TTC549 (cell line): ENCODE results near the gene RPS16.
A peak's percentile ranks its signal among the peaks of the same experiment; 100 is the strongest.
"Not testable (repeated sequence)": the region's sequence is repeated elsewhere in the genome, so short reads cannot be mapped to it uniquely, and the experiment has no call there.

ENCODE experiments used
- FAIRE-seq: peaks from 2 replicates; lab custom pipeline; 2012; peaks lifted over from hg19 to GRCh38; lab: Jason Lieb, UNC

RPS16 gene

DNA sequence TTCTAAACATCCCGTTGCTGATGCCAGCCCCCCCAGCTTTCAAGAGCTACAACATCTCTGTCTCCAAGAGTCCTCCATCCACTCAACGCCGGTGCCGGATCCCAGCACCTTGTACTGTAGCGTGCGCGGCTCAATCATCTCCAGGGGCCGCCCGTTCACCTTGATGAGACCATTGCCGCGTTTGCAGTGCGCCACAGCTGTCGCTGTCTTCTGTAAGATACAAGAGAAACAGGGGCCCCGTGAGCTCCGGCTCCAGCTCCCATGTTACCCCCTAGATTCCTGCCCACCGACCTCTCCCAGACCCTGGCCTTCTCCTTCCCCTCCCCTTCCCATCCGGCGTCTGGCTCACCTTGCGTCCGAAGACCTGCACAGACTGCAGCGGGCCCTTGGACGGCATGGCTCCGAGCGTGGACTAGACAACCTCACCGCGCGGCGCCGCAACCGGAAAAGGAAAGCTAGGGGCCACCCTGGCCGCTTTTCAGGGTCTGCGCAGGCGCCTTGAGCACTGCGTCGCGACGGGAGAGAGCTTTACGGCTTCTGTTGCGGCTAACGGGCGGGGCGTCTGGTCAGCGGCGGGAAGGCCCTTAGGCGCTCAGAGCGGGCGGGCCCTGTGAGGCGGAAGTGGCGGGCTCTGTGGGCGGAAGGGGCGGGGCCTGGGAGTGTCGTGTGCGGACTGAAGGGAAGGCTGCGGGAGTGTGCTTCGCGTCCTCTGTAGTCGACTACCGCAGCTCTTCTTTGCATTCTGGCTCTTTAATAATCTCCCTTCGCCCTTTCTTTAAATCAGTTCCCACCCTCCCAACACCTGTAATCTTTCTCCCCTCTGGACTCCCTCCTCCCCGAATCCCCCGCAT, at the start of gene RPS16:
RPS16 (minus strand) TSS at position 451 of the 851 bp plus-strand sequence; CDS start at position 397, 54 bp downstream.
- FAIRE-seq: peak; percentile 70

DNA sequence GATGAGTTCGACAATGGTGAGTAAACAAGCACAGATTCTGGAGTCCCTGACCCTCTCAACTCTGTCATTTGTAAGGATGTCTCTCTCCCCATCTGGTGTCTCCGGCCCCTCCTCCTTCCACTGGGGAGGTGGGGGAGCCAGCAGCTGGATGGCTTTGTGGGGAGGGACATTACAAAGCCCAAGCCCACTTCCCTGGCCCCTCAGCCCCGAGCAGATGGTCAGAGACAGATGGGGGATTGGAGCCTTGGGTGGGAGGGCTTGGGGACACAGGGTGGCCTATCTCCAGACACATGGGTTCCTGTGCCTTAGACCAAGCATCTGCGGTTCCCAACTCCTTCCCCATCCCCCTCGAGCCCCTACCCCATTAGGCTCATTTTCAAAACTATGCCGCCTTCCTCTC, 47.4 kb upstream of the RPS16 start:
- FAIRE-seq: no peak

DNA sequence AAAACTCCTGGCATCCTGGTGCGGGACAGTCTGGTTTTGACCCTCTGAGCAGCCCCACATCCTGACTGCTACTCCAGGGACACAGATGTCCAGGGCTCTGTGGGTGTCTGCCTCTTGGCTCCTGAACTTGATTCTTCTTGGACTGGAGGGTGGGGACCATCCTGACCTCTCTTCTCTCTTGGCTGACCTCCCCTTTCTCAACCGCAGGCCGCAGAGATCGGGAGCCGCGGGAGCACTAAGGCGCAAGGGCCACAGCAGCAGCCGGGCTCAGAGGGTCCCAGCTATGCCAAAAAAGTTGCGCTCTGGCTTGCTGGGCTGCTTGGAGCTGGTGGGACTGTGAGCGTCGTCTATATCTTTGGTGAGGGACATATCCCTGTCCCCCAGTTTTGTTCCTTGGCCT, 45.9 kb upstream of the RPS16 start:
- FAIRE-seq: no peak

DNA sequence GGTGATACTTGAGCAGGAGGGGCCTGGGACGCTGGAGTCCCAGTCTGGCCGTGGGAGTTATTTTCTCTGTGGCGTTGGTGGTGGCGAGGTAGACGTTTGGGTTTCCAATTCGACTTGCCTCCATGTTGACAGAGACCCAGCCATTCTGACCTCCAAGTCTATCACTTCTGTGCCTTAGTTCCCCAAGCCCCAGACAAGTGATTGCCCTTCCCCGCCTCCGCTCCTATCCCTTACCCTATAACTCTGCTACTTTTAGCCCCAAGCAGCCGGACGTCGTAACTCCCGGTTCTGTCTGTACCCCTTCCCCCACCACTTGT, 45.4 kb upstream of the RPS16 start:
- no peak for FAIRE-seq

DNA sequence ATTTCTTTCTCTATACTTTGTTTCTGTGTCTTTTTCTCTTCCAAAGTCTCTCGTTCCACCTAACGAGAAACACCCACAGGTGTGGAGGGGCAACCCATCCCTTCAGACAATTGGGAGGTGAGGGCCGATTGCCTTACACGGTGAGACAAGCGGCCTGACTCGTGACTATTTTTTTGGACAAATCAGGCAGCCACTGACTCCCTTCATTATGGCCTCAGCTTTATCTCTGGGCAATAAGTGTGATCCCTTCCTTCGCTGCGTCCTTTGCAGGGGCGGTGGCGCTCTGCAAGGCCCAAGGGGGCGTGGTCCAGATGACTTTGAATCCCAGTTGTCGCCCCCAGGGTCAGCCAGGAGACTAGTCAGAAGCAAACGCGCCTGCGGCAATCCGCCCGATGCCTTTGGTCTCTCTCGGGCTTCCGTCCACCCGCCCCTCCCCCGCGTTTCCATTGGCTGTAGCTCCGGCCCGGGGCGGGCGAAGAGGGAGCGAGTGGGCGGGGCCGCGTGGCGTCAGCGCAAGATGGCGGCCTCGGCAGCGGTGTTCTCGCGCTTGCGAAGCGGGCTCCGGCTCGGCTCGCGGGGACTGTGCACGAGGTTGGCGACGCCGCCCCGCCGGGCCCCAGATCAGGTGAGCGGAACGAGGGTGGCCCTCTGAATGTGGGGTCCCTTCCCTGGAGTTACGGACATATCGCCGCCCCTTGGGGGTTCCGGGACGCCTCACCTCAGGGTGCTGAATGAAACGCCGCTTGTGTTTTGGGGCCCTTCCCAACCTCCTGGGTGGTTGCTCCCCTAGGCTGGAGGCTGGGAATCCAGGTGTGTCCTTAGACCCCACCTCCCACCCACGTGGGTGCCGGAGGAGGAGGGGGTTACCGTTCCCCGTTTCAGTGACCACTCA, 44.8 kb upstream of the RPS16 start, which contains the start of gene TIMM50:
TIMM50 (plus strand) TSS at position 502 of the 892 bp plus-strand sequence; CDS start at position 518, 16 bp downstream.
- peak; percentile 64 for FAIRE-seq

DNA sequence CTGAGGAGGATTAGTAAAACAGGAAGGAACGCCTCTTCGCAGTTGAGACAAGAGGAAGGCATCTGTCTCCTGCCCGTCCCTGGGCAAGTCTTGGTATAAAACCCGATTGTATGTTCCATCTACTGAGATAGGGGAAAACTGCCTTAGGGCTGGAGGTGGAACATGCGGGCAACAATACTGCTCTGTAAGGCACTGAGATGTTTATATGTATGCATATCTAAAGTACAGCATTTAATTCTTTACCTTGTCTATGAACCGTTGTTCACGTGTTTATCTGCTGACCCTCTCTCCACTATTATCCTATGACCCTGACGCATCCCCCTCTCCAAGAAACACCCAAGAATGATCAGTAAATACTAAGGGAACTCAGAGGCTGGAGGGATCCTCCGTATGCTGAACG, 44.2 kb upstream of the RPS16 start:
- FAIRE-seq: no peak

DNA sequence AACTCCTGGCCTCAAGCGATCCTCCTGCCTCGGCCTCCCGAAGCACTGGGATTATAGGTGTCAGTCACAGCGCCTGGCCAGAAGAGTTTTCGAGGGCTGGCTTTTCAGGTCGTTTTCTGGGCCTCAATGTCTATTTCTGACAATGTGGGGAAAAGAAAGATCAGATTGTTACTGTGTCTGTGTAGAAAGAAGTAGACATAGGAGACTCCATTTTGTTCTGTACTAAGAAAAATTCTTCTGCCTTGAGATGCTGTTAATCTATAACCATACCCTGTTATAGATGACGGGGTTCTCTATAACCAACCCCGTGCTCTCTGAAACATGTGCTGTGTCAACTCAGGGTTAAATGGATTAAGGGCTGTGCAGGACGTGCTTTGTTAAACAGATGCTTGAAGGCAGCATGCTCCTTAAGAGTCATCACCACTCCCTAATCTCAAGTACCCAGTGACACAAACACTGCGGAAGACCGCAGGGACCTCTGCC, 43.6 kb upstream of the RPS16 start:
- not testable (repeated sequence) for FAIRE-seq

DNA sequence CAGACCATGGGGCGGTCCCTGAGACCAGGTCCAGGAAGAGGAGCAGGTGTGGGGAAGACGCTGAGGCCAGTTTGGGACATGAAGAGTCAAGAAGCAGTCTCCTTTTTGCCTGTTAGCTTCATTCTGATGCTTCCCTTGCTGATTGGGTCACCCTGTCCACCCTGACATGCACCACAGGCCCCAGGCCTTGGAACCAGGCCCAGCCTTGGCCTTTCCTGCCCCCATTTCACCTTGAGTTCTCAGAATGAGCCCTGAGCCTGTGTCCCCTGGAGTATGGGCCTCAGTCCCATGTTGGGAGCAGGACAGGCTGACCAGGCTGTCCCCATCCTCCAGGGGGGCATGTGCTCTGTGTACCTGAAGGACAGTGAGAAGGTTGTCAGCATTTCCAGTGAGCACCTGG, 40.0 kb upstream of the RPS16 start:
- FAIRE-seq: no peak

DNA sequence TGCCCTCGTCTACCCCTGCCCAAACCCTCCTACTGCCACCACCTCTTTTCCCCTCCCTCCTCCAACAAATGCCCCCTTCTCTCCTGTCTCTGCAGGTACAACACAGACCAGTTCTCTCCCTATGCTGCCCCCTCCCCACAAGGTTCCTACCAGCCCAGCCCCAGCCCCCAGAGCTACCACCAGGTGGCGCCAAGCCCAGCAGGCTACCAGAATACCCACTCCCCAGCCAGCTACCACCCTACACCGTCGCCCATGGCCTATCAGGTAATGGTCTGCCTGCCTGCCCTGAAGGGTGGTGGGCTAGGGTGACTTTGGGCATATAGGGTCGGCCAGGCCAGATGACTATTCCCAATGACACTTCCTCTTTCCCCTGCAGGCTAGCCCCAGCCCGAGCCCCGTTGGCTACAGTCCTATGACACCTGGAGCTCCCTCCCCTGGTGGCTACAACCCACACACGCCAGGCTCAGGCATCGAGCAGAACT, 38.4 kb upstream of the RPS16 start:
- FAIRE-seq: no peak

DNA sequence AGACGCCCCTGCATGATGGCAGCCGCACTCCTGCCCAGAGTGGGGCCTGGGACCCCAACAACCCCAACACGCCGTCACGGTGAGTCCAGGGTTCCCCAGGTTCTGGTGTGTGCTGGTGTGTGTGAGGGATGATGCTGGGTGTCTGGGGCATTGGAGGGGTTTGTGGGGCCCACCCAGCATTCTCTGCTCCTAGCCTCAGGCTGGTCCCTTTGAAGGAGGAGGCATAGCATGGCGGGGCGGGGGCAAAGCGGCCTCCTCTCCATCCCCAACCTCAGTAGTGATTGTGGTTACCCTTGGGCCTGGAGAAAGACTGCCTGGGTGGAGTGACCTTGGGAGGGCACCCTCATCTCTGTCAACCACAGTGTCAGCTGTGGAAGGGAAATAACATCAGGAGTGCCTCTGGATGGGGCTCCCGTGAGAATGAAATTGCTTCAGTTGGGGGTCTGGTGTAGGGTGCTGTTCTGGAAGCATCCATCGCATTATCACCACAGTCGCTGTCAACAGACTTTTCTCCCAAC, 37.8 kb upstream of the RPS16 start:
- FAIRE-seq: no peak

DNA sequence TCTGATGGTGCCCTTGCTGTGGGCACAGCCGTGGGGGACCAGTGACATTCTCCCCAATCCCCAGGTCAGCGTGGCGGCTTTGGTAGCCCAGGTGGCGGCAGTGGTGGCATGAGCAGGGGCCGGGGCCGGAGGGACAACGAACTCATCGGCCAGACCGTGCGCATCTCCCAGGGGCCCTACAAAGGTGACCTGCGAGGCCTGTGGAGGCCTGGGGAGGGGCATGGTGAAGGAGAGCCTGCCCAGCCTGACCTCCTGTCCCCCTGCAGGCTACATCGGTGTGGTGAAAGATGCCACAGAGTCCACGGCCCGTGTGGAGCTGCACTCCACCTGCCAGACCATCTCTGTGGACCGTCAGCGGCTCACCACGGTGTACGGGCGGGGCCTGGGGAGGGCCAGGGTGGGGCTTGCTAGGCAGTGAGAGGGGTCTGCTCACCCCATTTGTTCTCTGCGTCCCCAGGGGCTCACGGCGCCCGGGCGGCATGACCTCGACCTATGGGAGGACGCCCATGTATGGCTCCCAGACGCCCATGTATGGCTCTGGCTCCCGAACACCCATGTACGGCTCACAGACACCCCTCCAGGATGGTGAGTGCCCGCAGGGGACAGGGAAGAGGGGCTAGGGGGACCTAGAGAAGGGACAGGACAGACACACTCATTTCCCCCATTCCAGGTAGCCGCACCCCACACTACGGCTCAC, 37.1 kb upstream of the RPS16 start:
- no peak for FAIRE-seq

DNA sequence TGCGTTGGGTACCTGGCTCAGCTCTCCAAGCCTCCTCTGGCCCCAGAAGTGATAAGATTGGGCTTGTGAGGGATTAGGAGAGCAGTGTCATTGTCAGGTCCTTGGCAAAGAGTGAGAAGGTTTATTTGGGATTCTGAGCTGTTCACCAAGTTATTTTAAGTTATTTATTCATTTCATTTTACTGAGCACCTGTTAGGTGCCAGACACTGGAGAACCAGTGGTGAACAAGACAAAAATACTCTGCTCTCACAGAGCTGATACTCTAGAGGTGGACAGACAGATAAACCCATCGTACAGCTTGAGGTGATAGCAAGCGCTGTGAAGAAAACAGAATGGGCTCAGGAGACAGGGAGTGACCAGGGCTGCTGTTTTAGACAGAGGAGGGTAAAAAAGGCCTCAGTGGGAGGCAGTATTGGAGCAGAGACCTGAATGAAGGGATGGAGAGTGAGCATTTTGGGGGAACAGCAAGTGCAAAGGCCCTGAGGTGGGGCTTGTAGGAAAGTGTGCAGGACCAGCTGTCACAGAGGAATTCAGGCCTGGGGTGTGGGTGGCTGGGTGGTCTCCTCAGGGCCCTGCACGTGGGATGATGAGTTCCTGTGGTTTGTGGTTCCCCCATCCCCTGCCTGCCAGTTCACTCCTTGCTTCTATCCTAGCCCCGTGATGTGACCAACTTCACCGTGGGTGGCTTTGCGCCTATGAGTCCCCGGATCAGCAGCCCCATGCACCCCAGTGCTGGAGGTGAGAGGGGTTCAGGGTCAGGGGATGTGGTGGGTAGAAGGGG, 36.2 kb upstream of the RPS16 start:
- no peak for FAIRE-seq

DNA sequence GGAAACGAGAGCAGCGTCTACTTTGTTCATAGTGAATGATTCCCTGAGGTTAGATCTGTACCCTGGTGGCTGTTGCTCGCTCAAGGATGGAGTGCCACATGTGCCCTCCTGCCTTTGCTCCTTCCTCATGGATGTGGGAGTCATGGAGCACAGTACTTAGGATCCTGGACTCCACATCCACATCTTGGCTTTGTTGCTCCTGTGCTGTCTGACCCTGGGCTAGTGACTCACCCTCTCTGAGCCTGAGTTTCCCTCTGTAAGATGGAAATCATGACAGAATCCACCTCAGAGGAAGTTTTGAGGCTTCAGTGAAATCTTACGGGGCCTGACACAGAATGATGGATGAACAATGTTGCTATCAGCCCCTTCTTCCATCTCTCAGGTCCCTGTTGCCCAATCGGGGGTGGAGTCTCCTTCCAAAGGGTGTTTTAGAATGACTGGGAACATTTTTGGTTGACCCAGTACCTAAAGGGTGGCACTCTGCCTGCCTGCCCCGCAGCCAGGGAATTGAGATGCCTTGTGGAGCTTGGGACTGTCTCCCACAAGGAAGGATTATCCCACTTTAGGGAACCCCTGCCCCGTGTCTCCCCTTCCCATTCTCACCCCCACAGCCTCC, 35.1 kb upstream of the RPS16 start:
- no peak for FAIRE-seq

DNA sequence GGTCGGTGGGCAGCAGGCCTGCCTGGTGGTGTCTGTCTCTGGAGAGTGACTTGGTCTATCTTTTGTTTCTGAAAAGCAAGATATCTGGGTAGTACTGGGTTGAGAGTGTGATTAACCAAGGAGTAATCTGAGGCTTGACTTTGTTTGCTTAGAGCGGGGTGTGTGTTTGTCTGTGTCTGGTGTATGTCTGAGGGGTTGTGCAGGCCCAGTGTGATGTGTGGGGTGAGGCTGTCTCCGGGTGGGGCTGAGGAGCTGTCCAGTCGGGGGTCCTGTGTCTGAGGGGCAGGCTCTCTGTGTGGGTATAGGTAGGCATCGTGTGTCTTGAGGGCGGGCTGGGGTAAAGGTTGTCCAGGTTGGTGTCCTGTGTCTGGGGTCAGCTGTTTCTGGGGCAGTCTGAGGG, 33.8 kb upstream of the RPS16 start:
- no peak for FAIRE-seq

DNA sequence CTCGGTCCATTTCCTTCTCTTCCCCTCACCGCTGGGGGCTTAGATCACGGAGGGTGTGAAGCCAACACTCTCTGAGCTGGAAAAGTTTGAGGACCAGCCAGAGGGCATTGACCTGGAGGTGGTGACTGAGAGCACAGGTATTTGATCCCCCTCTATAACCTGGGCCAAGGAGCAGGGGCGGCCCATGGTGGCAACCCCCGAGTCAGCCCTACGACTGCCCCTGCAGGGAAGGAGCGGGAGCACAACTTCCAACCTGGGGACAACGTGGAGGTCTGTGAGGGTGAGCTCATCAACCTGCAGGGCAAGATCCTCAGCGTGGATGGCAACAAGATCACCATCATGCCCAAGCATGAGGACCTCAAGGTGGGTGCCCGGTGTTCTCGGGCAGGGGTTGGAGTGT, 33.3 kb upstream of the RPS16 start:
- no peak for FAIRE-seq

DNA sequence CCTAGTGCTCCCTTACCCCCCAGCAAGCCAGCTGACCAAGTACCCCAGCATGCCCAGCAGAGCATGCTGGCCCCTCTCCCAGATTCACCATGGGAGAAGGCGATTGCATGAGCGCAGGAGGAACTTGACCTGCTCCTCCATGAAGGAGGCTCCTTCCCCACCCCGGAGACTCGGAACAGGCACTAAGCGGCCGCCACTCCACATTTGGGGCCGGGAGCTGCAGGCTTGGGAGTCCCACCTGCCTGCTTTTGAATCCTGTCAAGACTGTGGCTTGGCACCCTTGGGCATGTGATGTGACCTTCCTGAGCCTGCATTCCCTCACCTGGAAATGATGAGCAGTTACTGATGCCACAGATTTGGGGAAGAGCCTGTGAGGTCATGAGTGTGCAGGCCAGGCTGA, 32.2 kb upstream of the RPS16 start:
- no peak for FAIRE-seq

DNA sequence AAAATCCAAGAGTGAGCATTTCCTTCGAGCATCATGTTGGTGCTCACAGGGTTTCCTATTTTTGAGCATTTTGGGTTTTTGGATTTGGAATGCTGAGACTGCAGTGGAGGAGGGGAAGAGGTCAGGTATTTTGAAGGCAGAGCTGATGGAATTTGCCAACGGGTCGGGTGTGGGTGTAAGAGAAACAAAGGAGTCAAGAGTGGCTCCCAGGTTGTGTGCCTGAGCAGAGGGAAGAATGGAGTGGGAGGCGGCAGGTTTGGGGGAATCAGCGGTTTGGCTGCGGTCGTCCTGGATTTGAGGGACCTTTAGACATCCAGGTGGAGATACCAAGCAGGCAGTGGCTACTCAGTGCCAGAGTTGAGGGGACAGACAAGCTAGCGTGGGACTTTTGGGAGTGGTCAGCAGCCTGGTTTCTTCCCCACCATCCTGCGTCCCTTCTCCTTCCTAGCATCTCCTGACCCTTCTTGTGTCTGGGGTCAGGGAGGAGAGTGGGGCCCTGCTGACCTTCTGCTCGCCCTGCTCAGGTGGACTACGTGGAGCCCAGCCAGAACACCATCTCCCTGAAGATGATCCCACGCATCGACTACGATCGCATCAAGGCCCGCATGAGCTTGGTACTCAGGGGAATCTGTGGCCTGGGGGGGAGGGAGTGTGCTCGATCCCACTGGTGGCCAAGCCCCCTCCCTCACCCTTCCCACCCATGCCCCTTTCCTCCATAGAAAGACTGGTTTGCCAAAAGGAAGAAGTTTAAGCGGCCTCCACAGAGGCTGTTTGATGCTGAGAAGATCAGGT, 30.4 kb upstream of the RPS16 start:
- no peak for FAIRE-seq

DNA sequence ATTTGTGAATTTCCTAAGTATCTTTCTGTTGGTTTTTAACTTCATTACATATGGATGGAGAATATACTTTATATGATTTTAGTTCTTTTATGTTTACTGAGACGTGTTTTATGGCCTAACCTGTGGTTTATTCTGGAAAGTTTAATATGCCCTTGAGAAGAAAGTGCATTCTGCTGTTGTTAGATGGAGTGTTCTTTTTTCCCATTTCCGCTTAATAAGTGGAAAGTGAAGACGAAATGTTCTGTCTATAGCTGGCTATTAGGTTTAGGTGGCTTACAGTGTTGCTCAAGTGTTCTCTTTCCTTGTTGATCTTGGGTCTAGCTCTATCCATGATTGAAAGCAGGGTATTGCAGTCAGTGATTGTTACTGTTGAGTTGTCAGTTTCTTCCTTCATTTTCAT, 27.7 kb upstream of the RPS16 start:
- no peak for FAIRE-seq

DNA sequence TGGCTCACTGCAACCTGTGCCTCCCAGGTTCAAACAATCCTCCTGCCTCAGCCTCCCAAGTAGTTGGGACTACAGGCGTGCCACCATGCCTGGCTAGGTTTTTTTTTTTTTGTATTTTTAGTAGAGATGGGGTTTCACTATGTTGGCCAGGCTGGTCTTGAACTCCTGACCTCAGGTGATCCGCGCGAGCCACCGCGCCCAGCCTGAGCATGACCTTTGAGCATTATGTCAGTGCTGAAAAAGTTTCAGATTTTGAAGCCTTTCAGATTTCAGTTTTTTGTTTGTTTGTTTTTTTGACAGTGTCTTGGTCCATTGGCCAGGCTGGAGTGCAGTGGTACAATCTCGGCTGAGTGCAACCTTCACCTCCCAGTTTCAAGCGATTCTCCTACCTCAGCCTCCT, 15.5 kb upstream of the RPS16 start:
- FAIRE-seq: not testable (repeated sequence)
